Measurements from ENCODE around the gene ACSM6. TPM values are rescaled to one million over a fixed set of nuclear protein-coding genes. Genes with fewer than 3 reads are reported as not detected.
"Not testable (repeated sequence)": the region's sequence is repeated elsewhere in the genome, so short reads cannot be mapped to it uniquely, and the experiment has no call there.

ACSM6 gene
- total RNA-seq, 1 experiment from 2014 or later, result not detected

GRCh38 chr10:95214793-95215192, 20.8 kb downstream of the ACSM6 start:
- DNase-seq (ENCODE audit: low read depth), result peak; percentile 84

GRCh38 chr10:95217476-95217875, 23.4 kb downstream of the ACSM6 start:
- DNase-seq (ENCODE audit: low read depth), result peak; percentile 53

- DNase-seq (ENCODE audit: low read depth), result no peak
Measured at GRCh38 chr10:95220539-95220938, 26.5 kb downstream of the ACSM6 start.

- peak; percentile 60 for DNase-seq (ENCODE audit: low read depth)
Measured at GRCh38 chr10:95221124-95221523, 27.1 kb downstream of the ACSM6 start.

DNA sequence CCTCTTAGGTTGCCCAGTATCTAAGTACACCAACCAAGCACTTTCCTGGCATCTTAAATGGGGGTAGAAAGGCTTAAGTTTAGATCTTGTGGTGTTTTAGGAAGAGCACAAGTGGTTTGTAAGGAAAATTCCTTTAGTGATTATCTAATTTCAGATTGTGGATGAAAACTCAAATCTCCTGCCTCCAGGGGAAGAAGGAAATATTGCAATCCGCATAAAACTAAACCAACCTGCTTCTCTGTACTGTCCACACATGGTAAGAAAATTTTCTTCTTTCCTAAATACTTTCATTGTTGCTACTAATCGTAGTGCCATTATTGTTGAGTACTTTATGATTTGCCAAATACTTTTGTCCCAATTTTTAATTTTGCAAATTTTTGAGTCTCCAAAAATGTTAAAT, 31.1 kb downstream of the ACSM6 start:
- no peak for DNase-seq (ENCODE audit: low read depth)

DNA sequence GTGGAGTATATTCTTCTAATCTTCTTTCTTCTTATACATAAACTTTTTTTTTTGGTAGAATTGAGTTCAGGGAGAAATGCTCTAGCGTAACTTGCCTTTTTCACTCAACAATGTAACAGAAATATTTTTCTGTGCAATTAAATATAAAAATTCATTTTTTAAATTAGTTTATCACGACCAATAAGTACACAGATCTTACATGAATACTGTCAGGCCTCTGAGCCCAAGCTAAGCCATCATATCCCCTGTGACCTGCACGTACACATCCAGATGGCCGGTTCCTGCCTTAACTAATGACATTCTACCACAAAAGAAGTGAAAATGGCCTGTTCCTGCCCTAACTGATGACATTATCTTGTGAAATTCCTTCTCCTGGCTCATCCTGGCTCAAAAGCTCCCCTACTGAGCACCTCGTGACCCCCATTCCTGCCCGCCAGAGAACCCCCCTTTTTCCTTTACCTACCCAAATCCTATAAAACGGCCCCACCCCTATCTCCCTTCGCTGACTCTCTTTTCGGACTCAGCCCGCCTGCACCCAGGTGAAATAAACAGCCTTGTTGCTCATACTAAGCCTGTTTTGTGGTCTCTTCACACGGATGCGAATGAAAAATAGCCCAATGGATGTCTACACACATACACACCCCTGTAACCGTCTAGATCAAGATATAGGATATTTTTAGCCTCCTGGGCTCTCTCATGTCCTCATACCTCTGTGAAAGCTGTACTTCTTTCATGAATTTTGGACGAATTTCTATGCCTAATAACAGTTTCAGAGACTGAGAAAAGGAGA, 35.1 kb downstream of the ACSM6 start:
- DNase-seq (ENCODE audit: low read depth), result peak; percentile 25

GRCh38 chr10:95229724-95230627, 35.9 kb downstream of the ACSM6 start:
- peak; percentile 97 for DNase-seq (ENCODE audit: low read depth)

DNA sequence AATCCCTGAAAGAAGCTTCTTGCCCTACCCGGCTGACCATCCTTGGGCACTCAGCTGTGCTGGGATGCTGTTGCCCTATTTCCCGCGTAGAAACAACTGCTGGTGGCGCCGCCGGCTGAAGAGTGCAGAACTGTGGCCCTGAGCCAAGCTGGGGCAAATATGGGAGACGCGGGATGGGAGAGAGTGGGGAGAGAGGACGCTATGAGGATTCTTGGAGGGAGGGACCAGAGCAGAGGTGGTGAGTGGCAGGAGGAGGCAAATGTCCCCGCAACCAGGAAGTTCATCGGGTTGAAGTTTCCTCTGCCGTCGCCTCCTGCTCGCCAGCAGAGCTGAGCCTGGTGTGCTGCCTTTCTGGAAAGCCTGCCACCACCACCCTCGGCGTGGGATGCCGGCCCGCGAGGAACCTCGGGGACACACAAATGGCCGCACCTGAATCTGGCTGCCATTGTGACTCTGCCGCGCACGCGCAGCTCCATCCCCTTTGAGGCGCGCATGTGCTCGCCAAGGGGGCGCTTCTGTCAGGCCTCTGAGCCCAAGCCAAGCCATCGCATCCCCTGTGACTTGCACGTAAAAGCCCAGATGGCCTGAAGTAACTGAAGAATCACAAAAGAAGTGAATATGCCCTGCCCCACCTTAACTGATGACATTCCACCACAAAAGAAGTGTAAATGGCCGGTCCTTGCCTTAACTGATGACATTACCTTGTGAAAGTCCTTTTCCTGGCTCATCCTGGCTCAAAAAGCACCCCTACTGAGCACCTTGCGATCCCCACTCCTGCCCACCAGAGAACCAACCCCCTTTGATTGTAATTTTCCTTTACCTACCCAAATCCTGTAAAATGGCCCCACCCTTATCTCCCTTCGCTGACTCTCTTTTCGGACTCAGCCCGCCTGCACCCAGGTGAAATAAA, 36.9 kb downstream of the ACSM6 start:
- peak; percentile 16 for DNase-seq (ENCODE audit: low read depth)

GRCh38 chr10:95233377-95234034, 39.5 kb downstream of the ACSM6 start:
- DNase-seq (ENCODE audit: low read depth), result peak; percentile 15

- no peak for DNase-seq (ENCODE audit: low read depth)
Measured at GRCh38 chr10:95234951-95235350, 40.9 kb downstream of the ACSM6 start.

- DNase-seq (ENCODE audit: low read depth), result no peak
Measured at GRCh38 chr10:95235676-95236067, 41.6 kb downstream of the ACSM6 start.

DNA sequence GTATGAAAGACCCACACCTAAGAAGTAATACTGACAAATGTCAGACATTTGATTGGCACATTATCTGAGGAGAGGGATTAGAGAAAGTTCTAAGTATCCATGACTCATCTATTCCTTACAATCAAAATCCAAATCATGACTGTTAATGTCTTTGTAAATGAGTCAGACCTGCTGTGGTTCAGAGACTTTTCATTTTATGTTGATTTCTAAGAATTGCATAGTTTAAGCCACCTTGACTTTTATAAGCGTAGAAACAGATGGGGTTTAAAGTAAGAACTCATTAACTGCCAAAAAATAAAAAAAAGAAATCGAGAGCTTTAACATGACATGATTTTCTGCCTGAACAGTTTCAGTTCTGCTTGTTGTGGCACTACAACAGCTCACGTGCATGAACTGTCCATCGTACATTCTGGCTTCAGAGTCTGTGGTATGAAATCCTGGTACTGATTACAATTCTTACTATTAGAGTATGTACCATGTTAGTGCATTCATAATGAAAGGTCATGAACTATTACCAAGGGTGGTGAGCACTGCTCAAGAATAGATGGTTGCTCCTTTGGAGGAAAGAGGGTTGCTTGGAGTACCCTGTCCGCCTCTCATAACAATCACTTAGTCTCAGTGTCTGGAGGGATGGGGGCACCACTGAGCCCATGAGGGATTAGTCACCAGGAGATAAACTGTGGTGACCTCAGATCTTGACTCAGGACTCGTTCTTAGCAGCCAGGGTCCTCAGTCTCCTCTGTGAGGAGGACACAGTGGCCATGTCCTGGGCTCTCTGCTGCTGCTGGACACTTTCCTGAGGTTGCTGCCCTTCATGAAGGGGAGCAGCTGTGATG, 42.2 kb downstream of the ACSM6 start:
- DNase-seq (ENCODE audit: low read depth), result peak; percentile 77

DNA sequence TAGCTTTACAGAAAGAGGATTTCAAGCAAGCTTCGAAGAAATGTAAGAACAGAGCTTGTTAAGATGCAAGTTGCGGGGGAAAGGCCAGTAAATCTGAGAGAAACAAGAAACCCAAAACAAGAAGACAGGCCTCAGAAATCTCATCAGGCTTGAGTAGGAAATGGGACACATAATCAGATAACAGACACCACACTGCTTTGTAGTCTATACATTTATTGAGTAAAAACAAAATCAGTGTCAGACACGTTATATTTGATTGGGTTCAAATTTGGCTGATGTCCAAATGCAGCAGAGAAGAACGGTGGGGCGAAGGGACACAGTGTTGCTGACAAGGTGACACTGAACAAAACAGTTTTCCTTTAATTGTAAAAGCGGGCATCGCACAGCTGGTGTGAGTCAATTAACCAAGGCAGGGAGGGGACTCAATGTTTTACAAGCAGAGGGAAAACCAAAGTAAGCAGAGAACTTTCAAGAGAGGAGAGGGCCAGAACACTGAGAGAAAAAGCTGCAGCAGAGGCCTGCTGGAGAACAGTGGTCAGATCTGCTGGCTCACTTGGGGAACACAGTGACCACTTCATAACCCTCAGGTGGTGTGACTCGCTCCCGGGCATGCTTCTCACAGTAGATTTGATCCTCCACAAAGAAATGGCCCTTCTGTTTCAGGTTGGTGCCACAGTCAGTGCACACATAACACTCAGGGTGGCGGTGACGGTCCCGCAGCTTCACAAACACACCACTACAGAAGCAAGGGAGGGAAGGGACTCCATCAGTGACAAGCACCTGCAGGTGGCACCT, 43.5 kb downstream of the ACSM6 start:
- DNase-seq (ENCODE audit: low read depth), result peak; percentile 72

DNA sequence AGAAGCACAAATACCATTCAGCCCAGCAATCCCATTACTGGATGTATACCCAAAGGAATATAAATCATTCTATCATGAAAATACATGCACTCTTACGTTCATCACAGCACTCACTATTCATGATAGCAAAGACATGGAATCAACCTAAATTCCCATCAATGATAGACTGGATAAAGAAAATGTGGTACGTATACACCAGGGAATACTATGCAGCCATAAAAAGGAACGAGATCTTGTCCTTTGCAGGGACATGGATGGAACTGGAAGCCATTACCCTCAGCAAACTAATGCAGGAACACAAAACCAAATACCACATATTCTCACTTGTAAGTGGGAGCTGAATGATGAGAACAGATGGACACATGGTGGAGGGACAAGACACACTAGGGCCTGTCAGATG, 46.1 kb downstream of the ACSM6 start:
- DNase-seq (ENCODE audit: low read depth), result not testable (repeated sequence)

DNA sequence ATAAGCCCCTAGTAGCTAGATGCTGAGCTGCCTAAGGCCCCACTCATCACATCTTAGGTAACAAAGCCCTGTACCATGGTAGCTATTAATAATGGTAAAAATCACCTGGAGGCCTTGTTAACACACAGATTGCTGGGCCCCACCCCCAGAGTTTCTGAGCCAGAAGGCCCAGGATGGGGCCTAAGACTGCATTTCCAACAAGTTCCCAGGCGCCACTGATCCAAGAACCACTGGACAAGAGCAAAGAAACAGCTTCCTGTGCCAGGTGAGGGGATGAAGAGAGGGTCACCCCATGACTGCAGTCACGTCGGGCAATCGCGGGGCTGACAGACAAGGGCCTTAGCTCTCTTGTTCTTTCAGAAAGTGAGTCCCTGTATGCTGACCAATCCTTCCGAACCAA, 46.8 kb downstream of the ACSM6 start:
- DNase-seq (ENCODE audit: low read depth), result no peak

DNA sequence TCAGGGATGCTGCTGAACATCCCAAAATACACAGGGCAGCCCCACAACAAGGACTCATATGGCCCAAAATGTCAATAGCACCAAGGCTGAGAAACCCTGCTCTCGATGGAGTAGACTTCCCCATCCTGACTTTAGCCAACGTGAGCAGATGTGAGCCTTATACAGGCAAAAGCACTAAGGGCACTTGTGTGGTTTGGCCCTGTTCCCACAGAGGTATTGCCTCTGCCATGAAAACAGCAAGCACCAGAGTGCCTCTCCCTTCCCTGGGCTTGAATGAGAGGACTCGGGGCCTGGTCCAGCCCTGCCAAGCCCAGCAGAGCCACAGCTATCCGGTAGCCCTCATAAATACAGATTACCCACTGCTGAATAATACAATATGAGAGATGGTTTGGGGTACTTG, 47.5 kb downstream of the ACSM6 start:
- DNase-seq (ENCODE audit: low read depth), result peak; percentile 74

DNA sequence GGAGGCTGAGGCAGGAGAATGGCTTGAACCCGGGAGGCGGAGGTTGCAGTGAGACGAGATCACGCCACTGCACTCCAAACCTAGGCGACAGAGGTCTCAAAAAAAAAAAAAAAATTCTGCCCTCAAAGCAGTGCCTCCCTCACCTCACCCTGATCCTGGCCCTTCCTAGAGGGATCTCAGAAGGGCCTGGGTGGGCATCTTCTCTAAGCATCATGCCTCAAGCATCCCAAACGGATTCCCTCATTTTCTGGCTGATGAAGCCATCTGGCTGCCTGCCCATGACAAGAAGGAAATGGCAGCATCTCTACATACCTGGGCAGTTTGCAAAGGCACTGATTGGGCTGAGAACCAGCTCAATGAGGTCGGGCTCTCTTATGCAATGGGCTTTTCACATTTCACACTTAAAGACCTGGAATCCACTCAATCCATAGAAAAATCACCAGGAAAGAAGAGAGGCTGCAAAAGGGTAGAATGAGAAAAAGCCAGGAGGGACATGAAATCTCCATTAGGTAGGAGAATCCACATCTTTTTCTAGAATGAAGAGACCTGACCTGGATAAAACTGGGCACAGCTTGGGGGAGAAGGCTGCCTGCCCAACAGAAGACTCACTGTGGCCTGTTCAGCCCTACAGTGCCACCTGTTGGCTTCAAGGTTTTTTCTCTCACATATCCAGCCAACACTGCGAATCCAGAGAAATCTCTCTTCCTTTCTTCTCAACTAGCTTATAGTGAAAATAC, 48.7 kb downstream of the ACSM6 start:
- peak; percentile 59 for DNase-seq (ENCODE audit: low read depth)

DNA sequence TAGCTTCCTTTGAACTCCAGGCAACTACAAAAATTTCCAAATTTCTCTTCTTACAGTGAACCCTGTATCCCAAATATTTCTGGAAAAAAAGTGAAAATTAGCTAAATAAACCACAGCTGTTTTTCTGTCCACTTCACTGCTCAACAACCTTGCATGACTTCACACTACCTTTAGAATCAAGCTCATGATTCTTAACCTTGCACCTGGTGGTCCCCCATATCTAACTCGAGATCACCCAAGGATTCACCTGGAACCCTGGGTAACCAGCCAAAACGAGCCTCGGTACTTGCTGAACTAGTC, 49.2 kb downstream of the ACSM6 start:
- no peak for DNase-seq (ENCODE audit: low read depth)

GRCh38 chr10:95244152-95244551, 50.1 kb downstream of the ACSM6 start:
- no peak for DNase-seq (ENCODE audit: low read depth)

Measured in RPMI7951 (cell line).